ENCODE measurements around the gene KCTD16.
A peak's percentile ranks its signal among the peaks of the same experiment; 100 is the strongest.

The KCTD16 gene

GRCh38 chr5:144210655-144211054 is 40.0 kb downstream of the KCTD16 start:
- no peak for DNase-seq

DNA sequence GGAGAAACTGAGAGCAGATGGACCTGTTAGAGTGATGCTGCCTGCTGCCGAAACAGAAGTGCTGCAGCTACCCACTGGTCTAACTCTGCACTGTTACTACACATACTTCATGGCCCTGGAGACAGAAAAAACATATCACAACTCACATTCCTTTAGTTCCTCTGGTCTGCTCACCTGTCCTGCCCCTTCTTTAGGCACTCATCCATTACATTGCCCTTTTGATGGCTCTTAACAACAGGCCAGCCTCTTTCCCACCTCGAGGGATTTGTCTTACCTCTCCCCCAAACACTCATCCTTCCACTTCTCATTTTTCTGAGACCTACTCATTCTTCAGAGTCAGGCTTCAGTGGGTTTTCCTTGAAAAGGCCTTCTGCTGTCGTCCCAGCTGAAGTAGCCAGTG is 49.2 kb downstream of the KCTD16 start:
- no peak for DNase-seq

- DNase-seq: no peak
These were observed 56.8 kb downstream of the KCTD16 start for GRCh38 chr5:144227363-144227999.

DNA sequence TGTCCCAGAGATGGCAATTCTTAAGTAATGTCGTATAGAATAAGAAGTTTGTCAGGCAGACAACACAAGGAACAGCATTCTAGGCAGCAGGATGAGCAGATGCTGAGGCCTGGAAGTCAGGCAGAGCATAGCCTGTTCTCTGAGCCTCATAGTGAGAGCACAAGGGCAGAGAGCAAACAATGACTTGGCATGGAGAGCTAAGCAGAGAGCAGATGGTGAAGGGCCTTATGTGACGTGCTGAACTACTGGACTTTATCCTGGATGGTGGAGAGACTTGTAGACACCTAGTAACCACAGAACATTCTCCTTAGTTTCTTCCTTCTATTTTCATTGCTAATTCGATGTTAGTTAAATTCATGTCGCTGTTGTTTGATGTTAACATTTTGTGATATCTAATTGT is 60.1 kb downstream of the KCTD16 start:
- DNase-seq: no peak

- no peak for DNase-seq
These were observed 61.6 kb downstream of the KCTD16 start for GRCh38 chr5:144232285-144232684.

GRCh38 chr5:144236499-144236898 is 65.8 kb downstream of the KCTD16 start:
- no peak for DNase-seq

DNA sequence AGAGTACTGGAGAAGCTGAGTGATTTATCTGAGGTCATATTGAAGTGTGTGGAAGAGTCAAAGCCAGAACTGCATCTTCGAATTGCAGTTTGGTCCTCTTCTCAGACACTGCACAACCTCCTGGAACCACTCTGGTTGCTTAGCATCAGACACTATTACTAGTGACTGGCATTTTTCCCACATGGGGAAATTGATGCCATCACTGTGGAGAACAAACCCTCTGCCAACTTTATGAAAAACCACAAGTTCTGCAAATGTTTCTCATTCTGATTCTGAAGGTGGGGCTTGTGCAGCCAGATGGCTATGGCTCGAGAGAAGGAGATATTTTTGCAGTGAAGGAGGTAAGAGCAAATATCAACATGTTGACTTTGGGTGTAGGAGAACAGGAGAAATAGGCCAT is 67.2 kb downstream of the KCTD16 start:
- DNase-seq: peak; percentile 3 to 46

DNA sequence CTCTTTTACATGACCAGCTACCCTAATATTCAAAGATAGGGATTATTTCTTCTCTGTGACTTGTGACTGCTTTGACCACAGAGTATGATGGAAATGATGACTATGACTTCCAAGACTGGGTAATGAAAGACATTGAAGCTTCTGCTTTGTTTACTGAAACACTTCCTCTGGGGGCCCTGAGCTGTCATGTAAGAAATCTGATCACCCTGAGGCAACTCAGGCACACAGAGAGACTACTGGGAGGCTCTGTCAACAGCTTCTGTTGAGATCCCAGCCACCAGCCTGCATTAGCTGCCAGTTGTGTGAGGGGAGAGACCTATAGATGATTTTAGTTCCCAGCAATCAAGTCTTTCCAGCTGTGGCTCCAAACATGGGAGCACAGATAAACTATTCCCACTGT is 76.5 kb downstream of the KCTD16 start:
- no peak for DNase-seq

DNA sequence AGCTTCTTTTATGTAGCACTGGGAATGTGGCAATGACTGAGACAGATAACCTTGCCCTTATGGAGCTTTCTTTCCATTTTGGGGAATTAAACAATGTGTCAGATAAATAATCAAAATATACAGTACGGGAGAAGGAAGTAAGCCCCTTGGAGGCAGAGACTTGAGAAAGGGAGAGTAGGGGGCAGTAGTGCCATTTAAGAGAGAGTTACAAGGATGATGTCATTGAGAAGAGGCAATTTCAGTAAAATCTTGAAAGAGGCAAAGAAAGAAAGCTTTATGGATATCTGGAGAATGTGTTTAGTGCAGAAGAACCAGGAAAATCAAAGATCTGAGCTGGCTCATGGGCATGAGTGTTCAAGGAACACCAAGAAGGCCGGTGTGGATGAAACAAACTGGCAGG is 77.3 kb downstream of the KCTD16 start:
- no peak for DNase-seq

DNA sequence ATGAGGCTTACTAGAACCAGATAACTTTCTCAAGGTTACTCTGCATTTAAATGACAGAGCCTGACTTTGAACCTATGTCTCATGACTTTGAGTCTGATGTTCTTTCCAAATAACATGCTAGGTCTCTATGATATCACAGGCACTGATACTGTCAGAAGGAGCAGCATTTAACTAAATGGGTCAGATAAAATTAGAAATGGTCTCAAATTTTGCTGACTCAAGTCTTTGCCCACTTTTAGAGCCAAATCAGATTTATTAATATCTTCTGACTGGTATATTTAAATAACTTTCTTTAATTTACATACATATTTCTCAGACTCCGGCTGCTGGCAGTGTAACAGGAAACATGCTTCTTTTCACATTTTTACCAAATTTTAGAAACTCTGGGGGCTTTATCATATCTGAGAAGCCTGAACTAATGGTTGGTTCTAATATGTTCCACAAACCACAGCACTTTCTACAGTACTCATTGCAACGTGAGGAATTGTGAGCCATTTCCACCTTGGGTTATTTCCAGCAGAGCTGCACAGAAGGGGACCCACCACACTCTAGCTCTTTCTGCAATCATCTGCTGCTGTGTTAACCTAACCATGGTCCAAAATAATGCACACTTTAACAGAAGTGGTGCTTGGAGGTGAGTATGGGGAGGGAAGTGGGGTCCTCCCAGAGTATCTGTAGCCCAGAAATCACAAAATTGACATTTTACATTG is 79.2 kb downstream of the KCTD16 start:
- DNase-seq: no peak

- DNase-seq: no peak
These were observed 83.9 kb downstream of the KCTD16 start for GRCh38 chr5:144254552-144254951.

DNA sequence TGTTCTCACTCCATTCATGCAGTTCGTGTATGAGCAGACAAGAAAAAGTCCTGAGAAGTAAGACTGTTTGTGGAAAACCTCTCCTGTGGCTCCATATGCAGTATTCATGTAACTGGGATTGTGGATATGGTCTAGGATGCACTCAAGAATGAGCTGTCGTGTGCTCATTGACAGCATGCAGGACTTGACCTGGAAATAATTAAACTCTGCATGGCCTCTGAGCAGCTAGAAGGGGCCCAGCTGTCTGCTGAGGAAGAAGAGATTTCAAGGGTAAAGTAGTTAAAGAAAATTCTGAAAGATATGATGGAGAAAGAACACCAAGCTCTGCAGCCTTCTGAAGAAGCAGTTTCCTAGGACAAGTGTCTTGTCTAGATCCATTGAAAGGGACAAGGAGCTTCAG is 89.4 kb downstream of the KCTD16 start:
- no peak for DNase-seq

- DNase-seq: no peak
These were observed 95.1 kb downstream of the KCTD16 start for GRCh38 chr5:144265643-144266247.

DNA sequence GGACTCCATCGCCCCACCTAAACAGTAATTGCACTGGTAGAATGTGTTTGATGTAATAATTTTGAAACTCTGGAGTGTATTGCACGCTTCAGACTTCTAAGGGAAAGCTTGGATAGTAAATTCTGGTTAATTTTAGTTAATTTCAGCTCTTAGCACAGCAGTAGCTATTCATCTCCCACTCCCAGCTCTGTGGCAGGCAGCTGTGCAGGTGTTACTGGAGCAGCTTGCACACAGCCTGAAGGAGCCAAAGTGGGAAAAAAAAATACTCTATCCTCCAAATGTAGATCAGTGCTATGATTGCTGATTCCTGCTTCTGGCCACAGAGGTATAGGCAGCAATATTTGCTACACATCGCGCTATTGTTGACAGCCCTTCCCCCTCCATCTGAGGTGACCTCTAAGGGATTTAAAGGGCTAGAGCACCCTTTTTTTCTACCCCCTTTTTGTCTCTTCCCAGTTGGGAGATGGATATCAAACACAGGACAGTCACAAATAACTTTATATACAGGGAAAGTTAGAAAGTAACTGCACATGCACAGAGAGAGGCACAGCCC is 97.4 kb downstream of the KCTD16 start:
- DNase-seq: no peak

- no peak for DNase-seq
These were observed 102.8 kb downstream of the KCTD16 start for GRCh38 chr5:144273232-144274027.

DNA sequence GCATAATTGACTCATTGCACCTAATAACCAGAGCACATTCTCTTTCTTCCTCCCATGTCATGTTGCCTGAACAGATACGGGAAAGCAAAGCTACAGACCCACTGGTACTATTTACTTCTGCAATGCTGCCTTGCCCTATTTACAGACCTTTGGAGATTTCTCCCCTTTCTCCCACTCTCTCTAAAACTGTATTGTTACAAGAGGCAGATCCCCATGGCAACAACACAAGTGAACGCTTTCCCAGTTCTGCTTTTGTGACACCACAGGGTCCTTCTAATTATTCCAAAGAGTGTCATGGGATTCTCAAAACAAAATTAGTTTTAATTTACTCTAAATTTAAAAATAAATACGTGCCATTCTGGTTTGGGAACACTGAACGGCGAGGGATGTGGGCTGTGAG is 104.7 kb downstream of the KCTD16 start:
- peak in 1 of 2 donors; percentile 43 for DNase-seq

DNA sequence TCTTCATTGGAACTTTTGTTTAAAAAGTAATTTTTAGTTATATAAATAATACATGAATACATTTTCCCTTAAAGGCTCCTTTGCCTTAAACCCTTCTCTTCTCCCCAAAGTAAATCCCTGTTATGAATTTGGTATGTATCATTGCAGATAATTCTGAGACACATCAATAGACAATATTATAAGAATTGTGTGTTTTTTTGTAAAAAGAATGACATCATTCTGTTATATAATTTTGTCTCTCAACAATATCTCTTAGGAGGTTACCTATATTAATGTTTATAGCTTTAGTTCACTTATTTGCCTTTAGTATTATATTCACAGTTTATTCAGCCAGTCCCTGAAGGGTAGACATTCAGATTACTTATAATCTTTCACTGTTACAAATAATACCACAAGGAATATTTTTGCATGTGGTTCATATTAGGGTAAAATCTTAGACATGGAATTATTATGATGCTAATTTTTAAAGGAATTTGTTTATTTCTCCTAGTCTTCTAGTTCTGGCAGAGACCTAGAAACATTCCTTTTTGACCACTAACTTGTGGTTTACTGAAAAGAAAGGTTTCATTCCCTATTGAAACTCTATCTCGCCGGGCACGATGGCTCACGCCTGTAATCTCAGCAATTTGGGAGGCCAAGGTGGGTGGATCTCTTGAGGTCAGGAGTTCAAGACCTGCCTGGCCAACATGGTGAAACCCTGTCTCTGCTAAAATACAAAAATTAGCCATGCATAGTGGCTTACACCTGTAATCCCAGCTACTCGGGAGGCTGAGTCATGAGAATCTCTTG is 105.6 kb downstream of the KCTD16 start:
- no peak for DNase-seq

DNA sequence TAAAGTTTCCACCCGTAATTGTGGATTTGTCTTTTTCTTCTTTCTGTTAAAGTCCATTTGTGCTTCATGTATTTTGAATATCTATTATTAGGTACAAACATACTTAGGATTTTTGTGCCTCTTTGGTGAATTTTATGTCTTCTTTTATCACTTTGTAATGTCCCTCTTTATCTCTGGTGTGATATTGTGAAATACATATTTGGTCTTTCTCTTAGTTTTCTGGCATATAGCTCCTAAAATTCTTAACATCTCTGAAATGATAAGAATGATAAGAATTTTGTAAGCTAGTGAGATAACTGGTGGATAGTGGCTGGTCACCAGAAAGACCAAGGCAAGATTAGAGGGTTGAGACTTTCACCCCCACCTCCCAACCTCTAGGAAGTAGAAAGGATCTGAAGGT is 111.1 kb downstream of the KCTD16 start:
- DNase-seq: no peak

- no peak for DNase-seq
These were observed 113.4 kb downstream of the KCTD16 start for GRCh38 chr5:144284036-144284435.

GRCh38 chr5:144284931-144285502 is 114.3 kb downstream of the KCTD16 start:
- DNase-seq: peak in 1 of 2 donors; percentile 24

GRCh38 chr5:144289277-144289676 is 118.6 kb downstream of the KCTD16 start:
- DNase-seq: no peak

GRCh38 chr5:144292029-144292428 is 121.4 kb downstream of the KCTD16 start:
- no peak for DNase-seq

All from hippocampal formation (tissue), 2 donors.